Measurements from ENCODE around the gene RAPGEF4.

DNA sequence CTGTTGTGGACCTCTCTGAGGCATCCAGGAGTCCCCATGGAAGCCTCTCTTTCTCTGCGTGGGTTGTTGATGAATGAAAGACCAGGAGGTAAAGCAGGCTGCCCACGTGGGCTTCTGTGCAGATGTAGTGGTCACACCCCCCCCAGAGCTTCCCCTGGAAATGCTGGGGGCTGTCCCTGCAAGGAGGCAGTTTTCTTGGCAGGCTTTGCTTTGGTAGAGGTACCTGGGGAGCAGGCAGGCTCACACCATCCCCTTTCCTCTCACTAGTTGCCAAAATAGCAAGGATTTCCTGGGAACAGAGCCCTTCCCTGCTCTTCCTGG, 242.4 kb downstream of the RAPGEF4 start:
- TF ChIP-seq, protein P1, sequence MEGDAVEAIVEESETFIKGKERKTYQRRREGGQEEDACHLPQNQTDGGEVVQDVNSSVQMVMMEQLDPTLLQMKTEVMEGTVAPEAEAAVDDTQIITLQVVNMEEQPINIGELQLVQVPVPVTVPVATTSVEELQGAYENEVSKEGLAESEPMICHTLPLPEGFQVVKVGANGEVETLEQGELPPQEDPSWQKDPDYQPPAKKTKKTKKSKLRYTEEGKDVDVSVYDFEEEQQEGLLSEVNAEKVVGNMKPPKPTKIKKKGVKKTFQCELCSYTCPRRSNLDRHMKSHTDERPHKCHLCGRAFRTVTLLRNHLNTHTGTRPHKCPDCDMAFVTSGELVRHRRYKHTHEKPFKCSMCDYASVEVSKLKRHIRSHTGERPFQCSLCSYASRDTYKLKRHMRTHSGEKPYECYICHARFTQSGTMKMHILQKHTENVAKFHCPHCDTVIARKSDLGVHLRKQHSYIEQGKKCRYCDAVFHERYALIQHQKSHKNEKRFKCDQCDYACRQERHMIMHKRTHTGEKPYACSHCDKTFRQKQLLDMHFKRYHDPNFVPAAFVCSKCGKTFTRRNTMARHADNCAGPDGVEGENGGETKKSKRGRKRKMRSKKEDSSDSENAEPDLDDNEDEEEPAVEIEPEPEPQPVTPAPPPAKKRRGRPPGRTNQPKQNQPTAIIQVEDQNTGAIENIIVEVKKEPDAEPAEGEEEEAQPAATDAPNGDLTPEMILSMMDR (CRISPR knock-in tag; IDR thresholded peaks at IDR 0.05), result no peak
- TF ChIP-seq, protein P2, sequence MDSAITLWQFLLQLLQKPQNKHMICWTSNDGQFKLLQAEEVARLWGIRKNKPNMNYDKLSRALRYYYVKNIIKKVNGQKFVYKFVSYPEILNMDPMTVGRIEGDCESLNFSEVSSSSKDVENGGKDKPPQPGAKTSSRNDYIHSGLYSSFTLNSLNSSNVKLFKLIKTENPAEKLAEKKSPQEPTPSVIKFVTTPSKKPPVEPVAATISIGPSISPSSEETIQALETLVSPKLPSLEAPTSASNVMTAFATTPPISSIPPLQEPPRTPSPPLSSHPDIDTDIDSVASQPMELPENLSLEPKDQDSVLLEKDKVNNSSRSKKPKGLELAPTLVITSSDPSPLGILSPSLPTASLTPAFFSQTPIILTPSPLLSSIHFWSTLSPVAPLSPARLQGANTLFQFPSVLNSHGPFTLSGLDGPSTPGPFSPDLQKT (CRISPR knock-in tag; IDR thresholded peaks at IDR 0.05; ENCODE audit: borderline replicate concordance), result no peak
- TF ChIP-seq POLR2A (IDR thresholded peaks at IDR 0.05; ENCODE audit: insufficient read depth in 1 of 2, low read depth in 2 of 2, low read length in 2 of 2) (no peak), ZNF883 (CRISPR knock-in tag; IDR thresholded peaks at IDR 0.05; ENCODE audit: not compliant biosample characterization) (no peak)

All from HepG2 (cell line).